Neural cell (in vitro differentiated cells): ENCODE results near the gene PIK3IP1. TPM values are rescaled to one million over a fixed set of nuclear protein-coding genes. Genes with fewer than 3 reads are reported as not detected.

Source experiments
- H2AFZ ChIP-seq: fragments of 200-600, 300-800 bp; sonication (generic), shearing (Covaris generic); 2 replicates; pipeline ENCODE4 v1.6.0; 2014; ENCODE audit warnings: low read depth, mild to moderate bottlenecking, antibody characterized with exemption, low read length, moderate library complexity
- H3F3A ChIP-seq: fragments of 200-600 bp; shearing (Covaris generic); 2 replicates; pipeline ENCODE4 v1.6.1; 2016; ENCODE audit warnings: mild to moderate bottlenecking, moderate library complexity, mixed read lengths, antibody characterized with exemption, low read length; ENCODE audit not compliant: insufficient read depth, poor library complexity, severe bottlenecking
- H3K27ac ChIP-seq: fragments of 200-600, 300-800 bp; sonication (generic), shearing (Covaris generic); 2 replicates; pipeline ENCODE4 v1.5.1; 2014; ENCODE audit warnings: mild to moderate bottlenecking, low read length, moderate library complexity
- H3K27me3 ChIP-seq: fragments of 300-800, 200-600 bp; sonication (generic), shearing (Covaris generic); 2 replicates; pipeline ENCODE4 v1.6.0; 2014; ENCODE audit warnings: mild to moderate bottlenecking, low read depth, low read length, moderate library complexity; ENCODE audit not compliant: insufficient read depth
- H3K36me3 ChIP-seq: fragments of 300-800, 200-600 bp; sonication (generic), shearing (Covaris generic); 2 replicates; pipeline ENCODE4 v1.5.1; 2014; ENCODE audit warnings: mild to moderate bottlenecking, antibody characterized with exemption, low read length, moderate library complexity; ENCODE audit not compliant: insufficient read depth
- H3K4me2 ChIP-seq: fragments of 300-800, 200-600 bp; sonication (generic), shearing (Covaris generic); 2 replicates; pipeline ENCODE4 v1.6.0; 2014; ENCODE audit warnings: mild to moderate bottlenecking, low read length
- H3K4me3 ChIP-seq: fragments of 300-800, 200-600 bp; sonication (generic), shearing (Covaris generic); 2 replicates; pipeline ENCODE4 v1.5.1; 2014; ENCODE audit warnings: mild to moderate bottlenecking, low read length, moderate library complexity
- H3K79me2 ChIP-seq: fragments of 200-600 bp; shearing (Covaris generic); replicated peaks from 2 replicates; pipeline ENCODE4 v1.6.0; 2014; ENCODE audit warnings: mild to moderate bottlenecking, low read length, moderate library complexity; ENCODE audit not compliant: insufficient read depth
- H3K9ac ChIP-seq: fragments of 300-800, 200-600 bp; sonication (generic), shearing (Covaris generic); 2 replicates; pipeline ENCODE4 v1.6.1; 2016; ENCODE audit warnings: mild to moderate bottlenecking, low read length, mixed read lengths
- H3K9me2 ChIP-seq: fragments of 200-600 bp; shearing (Covaris generic); 2 replicates; pipeline ENCODE4 v1.6.1; 2016; ENCODE audit warnings: mild to moderate bottlenecking, low read length, mixed read lengths; ENCODE audit not compliant: insufficient read depth
- H3K9me3 ChIP-seq: fragments of 200-600, 300-800 bp; sonication (generic), shearing (Covaris generic); 2 replicates; pipeline ENCODE4 v1.6.1; 2016; ENCODE audit warnings: mild to moderate bottlenecking, mixed run types, low read length, moderate library complexity, mixed read lengths
- H4K20me1 ChIP-seq: fragments of 200-600 bp; shearing (Covaris generic); 2 replicates; pipeline ENCODE4 v1.6.1; 2016; ENCODE audit warnings: mild to moderate bottlenecking, mixed run types; ENCODE audit not compliant: insufficient read depth
- EP300 ChIP-seq: fragments of 450-650 bp; conservative IDR thresholded peaks from 2 replicates; pipeline ENCODE4 v1.6.1; 2014; ENCODE audit warnings: antibody characterized with exemption, mild to moderate bottlenecking, moderate library complexity; ENCODE audit not compliant: poor library complexity, severe bottlenecking
- EZH2 ChIP-seq: fragments of 200-600, 300-800 bp; shearing (Covaris generic), sonication (generic); IDR thresholded peaks from 2 replicates; pipeline ENCODE4 v1.6.1; 2014; ENCODE audit warnings: antibody characterized with exemption, low read length, borderline replicate concordance, mild to moderate bottlenecking; ENCODE audit not compliant: insufficient read depth, poor library complexity, severe bottlenecking
- MXI1 ChIP-seq: fragments of 450-650 bp; conservative IDR thresholded peaks from 2 replicates; pipeline ENCODE4 v1.6.1; 2014; ENCODE audit warnings: antibody characterized with exemption, mild to moderate bottlenecking; ENCODE audit not compliant: poor library complexity, severe bottlenecking
- POLR2AphosphoS5 ChIP-seq: IDR thresholded peaks from 2 replicates; pipeline ENCODE4 v1.6.1; 2012
- RAD21 ChIP-seq: fragments of 450-650 bp; conservative IDR thresholded peaks from 2 replicates; pipeline ENCODE4 v1.6.1; 2014; ENCODE audit warnings: antibody characterized with exemption, mild to moderate bottlenecking, moderate library complexity
- SMC3 ChIP-seq: fragments of 450-650 bp; conservative IDR thresholded peaks from 2 replicates; pipeline ENCODE4 v1.6.1; 2014; ENCODE audit warnings: antibody characterized with exemption, mild to moderate bottlenecking, moderate library complexity; ENCODE audit not compliant: poor library complexity
- TAF1 ChIP-seq: IDR thresholded peaks from 2 replicates; pipeline ENCODE4 v1.6.1; 2012; ENCODE audit warnings: low read depth
- polyA plus RNA-seq: library from polyadenylated mRNA; depleted of rRNA; stranded (reverse); fragments of >200 nt; gene quantifications from 2 replicates; pipeline ENCODE4 v1.2.3, GENCODE V29; 2014
- TF ChIP-seq, protein P1 (sequence below): fragments of 450-650 bp; IDR thresholded peaks from 2 replicates; pipeline ENCODE4 v1.5.1; 2014; ENCODE audit warnings: antibody characterized with exemption, mild to moderate bottlenecking, moderate library complexity; ENCODE audit not compliant: poor library complexity, severe bottlenecking
- TF ChIP-seq, protein P2 (sequence below): IDR thresholded peaks from 2 replicates; pipeline ENCODE4 v1.6.1; 2012; ENCODE audit warnings: borderline replicate concordance

Gene PIK3IP1
- polyA plus RNA-seq, 1 donor from 2014 or later = 32.0 TPM

DNA sequence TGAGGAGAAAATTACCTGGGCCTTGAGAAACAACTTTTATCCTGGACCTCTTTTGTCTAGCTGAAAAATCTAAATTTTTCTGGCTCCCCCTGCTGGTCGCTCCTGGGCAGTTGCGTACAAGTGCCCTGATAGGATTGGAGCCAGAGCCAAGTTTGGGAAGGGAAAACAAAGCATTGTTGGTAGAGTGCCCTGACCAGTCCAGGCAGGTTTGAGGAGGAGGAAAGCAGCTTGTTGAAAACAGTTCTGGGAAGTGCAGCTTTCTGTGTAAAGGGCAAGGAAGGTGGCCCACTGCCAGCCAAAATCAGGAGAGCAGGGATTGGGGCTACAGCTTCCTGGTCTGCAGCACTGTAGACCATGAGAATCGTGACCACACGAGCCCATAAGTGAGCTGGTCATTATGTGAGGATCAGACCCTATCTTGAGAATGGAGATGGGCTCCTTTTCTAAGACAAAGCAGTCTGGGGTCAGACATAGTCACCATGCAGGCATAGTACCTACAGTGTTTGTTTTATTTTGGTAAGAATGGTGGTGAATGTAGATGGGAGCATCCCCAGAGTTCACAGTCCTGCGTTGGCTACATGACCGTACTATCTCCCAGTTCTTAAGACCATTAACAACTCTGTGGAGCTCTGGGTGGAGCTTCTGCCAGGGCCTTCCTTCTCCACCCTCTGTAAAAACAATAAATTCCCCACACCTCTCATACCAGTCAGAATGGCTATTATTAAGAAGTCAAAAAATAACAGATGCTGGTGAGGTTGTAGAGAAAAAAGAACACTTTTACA is 21.3 kb upstream of the PIK3IP1 start:
- Histone ChIP-seq H3K27me3 (no peaks in the 10 kb centered on the region), H3K9ac (no peak overlapping the region), H3K27ac (no peak overlapping the region)

DNA sequence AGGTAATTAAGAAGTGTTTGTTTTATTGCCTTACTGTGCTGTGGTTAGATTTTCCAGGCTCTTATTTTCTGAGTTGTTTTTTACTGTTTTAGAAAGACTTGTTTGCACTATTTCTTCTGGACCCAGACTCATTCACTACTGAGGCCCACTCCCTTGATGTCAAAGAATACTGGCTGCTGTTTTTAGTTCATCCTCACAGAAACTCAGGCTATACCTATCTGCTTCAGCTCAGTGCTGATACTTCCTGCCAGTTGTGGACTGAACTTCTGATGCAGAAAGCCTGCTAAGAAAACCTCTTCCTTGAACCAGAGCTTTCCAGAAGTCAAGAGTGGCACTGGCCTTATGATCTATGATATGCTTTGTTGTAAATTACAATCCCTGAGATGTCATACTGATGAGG is 15.9 kb upstream of the PIK3IP1 start:
- Histone ChIP-seq H3K36me3 (no peaks in the 10 kb centered on the region), H3K9me2 (no peaks in the 10 kb centered on the region), H3F3A (no peaks in the 10 kb centered on the region), H3K79me2 (no peaks in the 10 kb centered on the region), H3K4me3 (no peak overlapping the region), H3K27me3 (no peaks in the 10 kb centered on the region), H3K9ac (no peak overlapping the region), H3K9me3 (no peaks in the 10 kb centered on the region), H3K27ac (no peak overlapping the region), H2AFZ (no peak overlapping the region), H4K20me1 (no peaks in the 10 kb centered on the region), H3K4me2 (no peak overlapping the region)
- no peak for TF ChIP-seq POLR2AphosphoS5
- TF ChIP-seq, protein P1, sequence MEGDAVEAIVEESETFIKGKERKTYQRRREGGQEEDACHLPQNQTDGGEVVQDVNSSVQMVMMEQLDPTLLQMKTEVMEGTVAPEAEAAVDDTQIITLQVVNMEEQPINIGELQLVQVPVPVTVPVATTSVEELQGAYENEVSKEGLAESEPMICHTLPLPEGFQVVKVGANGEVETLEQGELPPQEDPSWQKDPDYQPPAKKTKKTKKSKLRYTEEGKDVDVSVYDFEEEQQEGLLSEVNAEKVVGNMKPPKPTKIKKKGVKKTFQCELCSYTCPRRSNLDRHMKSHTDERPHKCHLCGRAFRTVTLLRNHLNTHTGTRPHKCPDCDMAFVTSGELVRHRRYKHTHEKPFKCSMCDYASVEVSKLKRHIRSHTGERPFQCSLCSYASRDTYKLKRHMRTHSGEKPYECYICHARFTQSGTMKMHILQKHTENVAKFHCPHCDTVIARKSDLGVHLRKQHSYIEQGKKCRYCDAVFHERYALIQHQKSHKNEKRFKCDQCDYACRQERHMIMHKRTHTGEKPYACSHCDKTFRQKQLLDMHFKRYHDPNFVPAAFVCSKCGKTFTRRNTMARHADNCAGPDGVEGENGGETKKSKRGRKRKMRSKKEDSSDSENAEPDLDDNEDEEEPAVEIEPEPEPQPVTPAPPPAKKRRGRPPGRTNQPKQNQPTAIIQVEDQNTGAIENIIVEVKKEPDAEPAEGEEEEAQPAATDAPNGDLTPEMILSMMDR = no peak
- TF ChIP-seq TAF1 = no peak
- no peak for TF ChIP-seq EP300
- TF ChIP-seq, protein P2, sequence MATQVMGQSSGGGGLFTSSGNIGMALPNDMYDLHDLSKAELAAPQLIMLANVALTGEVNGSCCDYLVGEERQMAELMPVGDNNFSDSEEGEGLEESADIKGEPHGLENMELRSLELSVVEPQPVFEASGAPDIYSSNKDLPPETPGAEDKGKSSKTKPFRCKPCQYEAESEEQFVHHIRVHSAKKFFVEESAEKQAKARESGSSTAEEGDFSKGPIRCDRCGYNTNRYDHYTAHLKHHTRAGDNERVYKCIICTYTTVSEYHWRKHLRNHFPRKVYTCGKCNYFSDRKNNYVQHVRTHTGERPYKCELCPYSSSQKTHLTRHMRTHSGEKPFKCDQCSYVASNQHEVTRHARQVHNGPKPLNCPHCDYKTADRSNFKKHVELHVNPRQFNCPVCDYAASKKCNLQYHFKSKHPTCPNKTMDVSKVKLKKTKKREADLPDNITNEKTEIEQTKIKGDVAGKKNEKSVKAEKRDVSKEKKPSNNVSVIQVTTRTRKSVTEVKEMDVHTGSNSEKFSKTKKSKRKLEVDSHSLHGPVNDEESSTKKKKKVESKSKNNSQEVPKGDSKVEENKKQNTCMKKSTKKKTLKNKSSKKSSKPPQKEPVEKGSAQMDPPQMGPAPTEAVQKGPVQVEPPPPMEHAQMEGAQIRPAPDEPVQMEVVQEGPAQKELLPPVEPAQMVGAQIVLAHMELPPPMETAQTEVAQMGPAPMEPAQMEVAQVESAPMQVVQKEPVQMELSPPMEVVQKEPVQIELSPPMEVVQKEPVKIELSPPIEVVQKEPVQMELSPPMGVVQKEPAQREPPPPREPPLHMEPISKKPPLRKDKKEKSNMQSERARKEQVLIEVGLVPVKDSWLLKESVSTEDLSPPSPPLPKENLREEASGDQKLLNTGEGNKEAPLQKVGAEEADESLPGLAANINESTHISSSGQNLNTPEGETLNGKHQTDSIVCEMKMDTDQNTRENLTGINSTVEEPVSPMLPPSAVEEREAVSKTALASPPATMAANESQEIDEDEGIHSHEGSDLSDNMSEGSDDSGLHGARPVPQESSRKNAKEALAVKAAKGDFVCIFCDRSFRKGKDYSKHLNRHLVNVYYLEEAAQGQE = no peak
- no peak for TF ChIP-seq MXI1
- no peak for TF ChIP-seq SMC3
- no peak for TF ChIP-seq RAD21
- TF ChIP-seq EZH2 = no peak

More for the DNA sequence above, 21.3 kb upstream of the PIK3IP1 start:
- no peak for TF ChIP-seq POLR2AphosphoS5
- TF ChIP-seq TAF1 = no peak
- TF ChIP-seq, protein P2 = no peak
- TF ChIP-seq EP300 = no peak
- no peak for TF ChIP-seq EZH2
- TF ChIP-seq MXI1 = no peak
- peak; percentile 47 for TF ChIP-seq SMC3
- TF ChIP-seq, protein P1 = peak; percentile 61
- TF ChIP-seq RAD21 = no peak
- no peak overlapping the region for H2AFZ ChIP-seq
- H3K9me2 ChIP-seq = no peaks in the 10 kb centered on the region
- no peaks in the 10 kb centered on the region for H3K9me3 ChIP-seq
- H4K20me1 ChIP-seq = no peaks in the 10 kb centered on the region
- no peak overlapping the region for H3K4me3 ChIP-seq
- H3K79me2 ChIP-seq = no peaks in the 10 kb centered on the region
- no peaks in the 10 kb centered on the region for H3F3A ChIP-seq
- H3K36me3 ChIP-seq = no peaks in the 10 kb centered on the region
- no peak overlapping the region for H3K4me2 ChIP-seq
